Activated CD4-positive, alpha-beta memory T cell treated with anti-CD3 and anti-CD28 coated beads for 36 hours (primary cell): Measurements from ENCODE around the gene PIK3R1. TPM values are rescaled to one million over a fixed set of nuclear protein-coding genes. Genes with fewer than 3 reads are reported as not detected.

ENCODE experiments used
- CTCF ChIA-PET: fragments of 350-600 bp; sonication (Branson Sonifier 250); formaldehyde crosslinking; loops from one replicate; lab custom pipeline; 2021; ENCODE audit warnings: antibody characterized with exemption, inconsistent platforms; lab: Charles Lee
- POLR2A ChIA-PET: fragments of 350-600 bp; sonication (Branson Sonifier 250); formaldehyde crosslinking; loops from one replicate; lab custom pipeline; 2021; ENCODE audit warnings: antibody characterized with exemption; lab: Charles Lee
- DNase-seq: peaks from one replicate; pipeline ENCODE4 v3.0.0-alpha.2; 2020
- H3K27ac Mint-ChIP-seq: one replicate; pipeline ENCODE4 v1.8.0; 2021; ENCODE audit warnings: mixed read lengths
- H3K27me3 Mint-ChIP-seq: one replicate; pipeline ENCODE4 v1.8.0; 2021; ENCODE audit warnings: mixed read lengths
- H3K36me3 Mint-ChIP-seq: one replicate; pipeline ENCODE4 v1.8.0; 2021; ENCODE audit warnings: mixed read lengths
- H3K4me1 Mint-ChIP-seq: one replicate; pipeline ENCODE4 v1.8.0; 2021; ENCODE audit warnings: low read depth, mixed read lengths
- H3K4me3 Mint-ChIP-seq: one replicate; pipeline ENCODE4 v1.8.0; 2021; ENCODE audit warnings: mild to moderate bottlenecking, mixed read lengths
- H3K9me3 Mint-ChIP-seq: one replicate; pipeline ENCODE4 v1.8.0; 2021; ENCODE audit warnings: mixed read lengths
- intact Hi-C: fragments of 100-400 bp; cut with micrococcal nuclease; formaldehyde crosslinking; loops from one replicate; pipeline ENCODE4 v1.15.1; 2023
- total RNA-seq, 2 experiments: library from RNA; stranded (reverse); gene quantifications; one replicate each; pipeline ENCODE4 v1.2.3, GENCODE V29; 2021

Gene PIK3R1
- total RNA-seq, 2 experiments from 2014 or later = 35.3 to 40.9 TPM

DNA sequence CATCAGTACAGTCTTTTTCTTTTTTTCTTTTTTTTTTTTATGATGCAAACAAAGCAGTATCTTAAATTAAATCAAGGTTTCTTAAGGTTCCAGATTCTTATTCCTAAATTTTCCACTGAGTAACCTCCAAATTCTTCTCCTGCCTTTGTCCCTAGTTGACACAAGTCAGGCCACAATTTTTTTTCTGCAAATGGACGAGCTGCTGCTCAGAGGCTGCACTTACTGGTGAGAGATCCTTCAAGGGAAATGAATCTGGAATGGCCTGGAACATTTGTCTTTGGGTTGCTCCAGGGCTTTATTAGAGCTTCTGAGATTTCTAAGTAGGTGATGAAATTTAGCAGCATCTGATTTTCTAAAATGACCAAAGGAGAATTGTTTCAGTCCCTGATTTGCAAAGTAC lies 39.3 kb downstream of the PIK3R1 start:
- Mint-ChIP-seq H3K36me3 (no peaks in the 10 kb centered on the region), H3K27me3 (no peaks in the 10 kb centered on the region), H3K4me1 (peaks cover 91% of the 10 kb centered on the region), H3K4me3 (no peak overlapping the region), H3K27ac (peak overlapping the region; percentile 77), H3K9me3 (no peaks in the 10 kb centered on the region)
- no peak for DNase-seq
- intact Hi-C loops = loop anchor here (10.0 kb wide), 3 partner anchors 180 to 1090 kb away; no protein-coding TSS in a partner anchor
- CTCF ChIA-PET = interaction anchor here (0.6 to 1.9 kb wide), 6 partner anchors 16 to 184 kb away, joined by 3 to 7 read pairs (median 3); no protein-coding TSS in a partner anchor
- POLR2A ChIA-PET = interaction anchor here (1.0 to 1.1 kb wide), 2 partner anchors 25 to 39 kb away, joined by 4 read pairs; no protein-coding TSS in a partner anchor

GRCh38 chr5:68255305-68256120 lies 40.0 kb downstream of the PIK3R1 start:
- CTCF ChIA-PET = interaction anchor here (0.6 to 1.9 kb wide), 6 partner anchors 15 to 185 kb away, joined by 3 to 7 read pairs (median 3); no protein-coding TSS in a partner anchor
- intact Hi-C loops = loop anchor here (10.0 kb wide), 3 partner anchors 181 to 1091 kb away; no protein-coding TSS in a partner anchor
- H3K27ac Mint-ChIP-seq = peak overlapping the region; percentile 77
- H3K36me3 Mint-ChIP-seq = no peaks in the 10 kb centered on the region
- DNase-seq = no peak
- POLR2A ChIA-PET = interaction anchor here (1.0 to 1.1 kb wide), 2 partner anchors 25 to 39 kb away, joined by 4 read pairs; no protein-coding TSS in a partner anchor
- H3K4me1 Mint-ChIP-seq = peaks cover 91% of the 10 kb centered on the region
- H3K4me3 Mint-ChIP-seq = peak overlapping the region; percentile 60
- H3K27me3 Mint-ChIP-seq = no peaks in the 10 kb centered on the region
- H3K9me3 Mint-ChIP-seq = no peaks in the 10 kb centered on the region

- Mint-ChIP-seq H3K4me1 (peaks cover 87% of the 10 kb centered on the region), H3K4me3 (no peak overlapping the region), H3K27ac (peak overlapping the region; percentile 49), H3K27me3 (no peaks in the 10 kb centered on the region), H3K36me3 (no peaks in the 10 kb centered on the region), H3K9me3 (no peaks in the 10 kb centered on the region)
- CTCF ChIA-PET = interaction anchor here (1.2 to 3.6 kb wide), 4 partner anchors 11 to 40 kb away, joined by 4 to 22 read pairs (median 9); no protein-coding TSS in a partner anchor
- intact Hi-C loops = loop anchor here (10.0 kb wide), 3 partner anchors 182 to 1092 kb away; no protein-coding TSS in a partner anchor
- POLR2A ChIA-PET = no interaction called here
- no peak for DNase-seq
Observed at GRCh38 chr5:68257210-68257609, 41.7 kb downstream of the PIK3R1 start.

GRCh38 chr5:68258531-68258930 lies 43.0 kb downstream of the PIK3R1 start:
- Mint-ChIP-seq H3K4me1 (peaks cover 79% of the 10 kb centered on the region), H3K27me3 (no peaks in the 10 kb centered on the region), H3K36me3 (no peaks in the 10 kb centered on the region), H3K4me3 (no peak overlapping the region), H3K9me3 (no peaks in the 10 kb centered on the region), H3K27ac (peak overlapping the region; percentile 59)
- ChIA-PET CTCF (interaction anchor here (0.8 to 3.6 kb wide), 4 partner anchors 12 to 34 kb away, joined by 3 to 22 read pairs (median 9); no protein-coding TSS in a partner anchor), POLR2A (interaction anchor here (1.1 to 1.9 kb wide), 2 partner anchors 22 to 24 kb away, joined by 3 to 4 read pairs; no protein-coding TSS in a partner anchor)
- intact Hi-C loops = loop anchor here (10.0 kb wide), 3 partner anchors 184 to 1094 kb away; no protein-coding TSS in a partner anchor
- DNase-seq = peak; percentile 37

- Mint-ChIP-seq H3K36me3 (no peaks in the 10 kb centered on the region), H3K9me3 (no peaks in the 10 kb centered on the region), H3K4me3 (no peak overlapping the region), H3K4me1 (peaks cover 79% of the 10 kb centered on the region), H3K27me3 (no peaks in the 10 kb centered on the region), H3K27ac (no peak overlapping the region)
- CTCF ChIA-PET = interaction anchor here (3.6 kb wide), 1 partner anchor 11 kb away, joined by 22 read pairs; no protein-coding TSS in a partner anchor
- POLR2A ChIA-PET = interaction anchor here (1.0 to 1.9 kb wide), 2 partner anchors 15 to 21 kb away, joined by 3 to 4 read pairs; no protein-coding TSS in a partner anchor
- intact Hi-C loops = loop anchor here (1.0 to 10.0 kb wide), 5 partner anchors 10 to 1095 kb away; no protein-coding TSS in a partner anchor
- DNase-seq = no peak
Observed at GRCh38 chr5:68259700-68260099, 44.1 kb downstream of the PIK3R1 start.

- no peak for DNase-seq
- H3K9me3 Mint-ChIP-seq = no peaks in the 10 kb centered on the region
- no peak overlapping the region for H3K4me3 Mint-ChIP-seq
- intact Hi-C loops = loop anchor here (1.0 to 2.0 kb wide), 2 partner anchors 9 to 14 kb away; no protein-coding TSS in a partner anchor
- H3K36me3 Mint-ChIP-seq = no peaks in the 10 kb centered on the region
- POLR2A ChIA-PET = interaction anchor here (1.0 kb wide), 1 partner anchor 14 kb away, joined by 3 read pairs; no protein-coding TSS in a partner anchor
- H3K27me3 Mint-ChIP-seq = no peaks in the 10 kb centered on the region
- peak overlapping the region; percentile 18 for H3K27ac Mint-ChIP-seq
- H3K4me1 Mint-ChIP-seq = peaks cover 79% of the 10 kb centered on the region
- CTCF ChIA-PET = interaction anchor here (1.6 to 3.6 kb wide), 2 partner anchors 10 to 12 kb away, joined by 4 to 22 read pairs; no protein-coding TSS in a partner anchor
Observed at GRCh38 chr5:68260467-68260866, 44.9 kb downstream of the PIK3R1 start.

DNA sequence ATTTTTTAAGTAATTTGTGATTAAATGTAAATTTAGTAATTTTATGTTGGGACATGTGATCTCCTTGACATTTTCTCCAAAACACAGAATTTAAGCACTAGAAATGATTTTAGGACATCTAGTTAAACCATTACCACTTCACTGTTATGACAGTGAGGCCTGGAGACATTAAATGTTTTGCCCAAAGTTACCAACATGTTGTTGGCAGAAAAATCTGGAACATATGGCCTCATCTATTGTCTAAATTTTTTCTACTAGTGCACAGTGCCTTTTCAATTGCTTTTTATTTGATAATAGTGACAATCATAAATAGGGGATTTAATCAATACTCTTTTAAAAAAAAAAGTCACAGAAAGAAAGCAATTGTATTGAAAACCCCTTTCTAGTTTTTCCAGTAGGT lies 45.6 kb downstream of the PIK3R1 start:
- no peaks in the 10 kb centered on the region for H3K36me3 Mint-ChIP-seq
- no peaks in the 10 kb centered on the region for H3K27me3 Mint-ChIP-seq
- POLR2A ChIA-PET = no interaction called here
- no peak for DNase-seq
- intact Hi-C loops = loop anchor here (2.0 kb wide), 1 partner anchor 14 kb away; no protein-coding TSS in a partner anchor
- no peak overlapping the region for H3K27ac Mint-ChIP-seq
- peaks cover 81% of the 10 kb centered on the region for H3K4me1 Mint-ChIP-seq
- no peaks in the 10 kb centered on the region for H3K9me3 Mint-ChIP-seq
- CTCF ChIA-PET = interaction anchor here (0.8 to 1.6 kb wide), 3 partner anchors 9 to 12 kb away, joined by 3 to 4 read pairs (median 4); no protein-coding TSS in a partner anchor
- H3K4me3 Mint-ChIP-seq = no peak overlapping the region

- Mint-ChIP-seq H3K4me3 (no peak overlapping the region), H3K9me3 (no peaks in the 10 kb centered on the region), H3K4me1 (peaks cover 82% of the 10 kb centered on the region), H3K27ac (peak overlapping the region; percentile 61), H3K27me3 (no peaks in the 10 kb centered on the region), H3K36me3 (no peaks in the 10 kb centered on the region)
- intact Hi-C loops = loop anchor here (2.0 kb wide), 1 partner anchor 13 kb away; no protein-coding TSS in a partner anchor
- ChIA-PET POLR2A (no interaction called here), CTCF (interaction anchor here (0.8 to 1.6 kb wide), 3 partner anchors 9 to 12 kb away, joined by 3 to 4 read pairs (median 4); no protein-coding TSS in a partner anchor)
- DNase-seq = no peak
Observed at GRCh38 chr5:68261569-68262065, 46.1 kb downstream of the PIK3R1 start.

GRCh38 chr5:68264024-68264956 lies 48.7 kb downstream of the PIK3R1 start:
- peaks cover 81% of the 10 kb centered on the region for H3K4me1 Mint-ChIP-seq
- H3K9me3 Mint-ChIP-seq = no peaks in the 10 kb centered on the region
- no peaks in the 10 kb centered on the region for H3K27me3 Mint-ChIP-seq
- intact Hi-C loops = no loop called here
- ChIA-PET CTCF (interaction anchor here (1.0 kb wide), 2 partner anchors 11 to 22 kb away, joined by 4 read pairs; no protein-coding TSS in a partner anchor), POLR2A (no interaction called here)
- no peaks in the 10 kb centered on the region for H3K36me3 Mint-ChIP-seq
- no peak overlapping the region for H3K27ac Mint-ChIP-seq
- DNase-seq = no peak
- no peak overlapping the region for H3K4me3 Mint-ChIP-seq

- peaks cover 78% of the 10 kb centered on the region for H3K4me1 Mint-ChIP-seq
- no peak overlapping the region for H3K4me3 Mint-ChIP-seq
- no peaks in the 10 kb centered on the region for H3K9me3 Mint-ChIP-seq
- H3K27ac Mint-ChIP-seq = peak overlapping the region; percentile 64
- intact Hi-C loops = no loop called here
- DNase-seq = no peak
- ChIA-PET POLR2A (no interaction called here), CTCF (no interaction called here)
- H3K27me3 Mint-ChIP-seq = no peaks in the 10 kb centered on the region
- no peaks in the 10 kb centered on the region for H3K36me3 Mint-ChIP-seq
Observed at GRCh38 chr5:68265347-68265746, 49.8 kb downstream of the PIK3R1 start.
